Midbrain (tissue), 1 donor: ENCODE measurements around the gene ZNF516.

Experiments used
- DNase-seq: peaks from one replicate; lab custom pipeline; 2025; lab: John Stamatoyannopoulos, UW

Gene ZNF516

GRCh38 chr18:76453932-76454331 is 41.1 kb downstream of the ZNF516 start:
- no peak for DNase-seq

DNA sequence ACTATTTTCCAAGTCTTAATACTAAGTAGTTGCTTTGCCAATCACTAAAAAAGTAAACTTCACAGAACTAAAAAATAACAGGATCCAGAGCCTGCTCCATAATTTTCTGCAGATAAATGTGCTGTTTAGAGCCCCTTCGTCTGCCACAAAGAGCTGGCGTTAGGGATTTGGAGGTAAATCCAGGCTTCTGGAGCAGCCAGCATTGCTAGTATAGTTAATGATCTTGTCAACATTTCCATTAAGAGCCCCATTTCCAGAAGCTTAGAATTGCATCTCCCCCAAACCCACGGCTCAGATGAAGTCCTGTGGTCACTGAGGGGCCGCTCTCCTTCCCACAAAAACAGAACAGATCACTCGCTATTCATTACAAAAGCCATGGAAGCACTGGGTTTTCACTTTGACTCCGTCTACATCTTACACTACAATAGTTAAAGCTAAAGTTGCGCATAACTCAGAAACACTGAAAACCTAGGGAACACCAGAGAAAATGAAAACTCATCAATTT is 41.9 kb downstream of the ZNF516 start:
- no peak for DNase-seq

DNA sequence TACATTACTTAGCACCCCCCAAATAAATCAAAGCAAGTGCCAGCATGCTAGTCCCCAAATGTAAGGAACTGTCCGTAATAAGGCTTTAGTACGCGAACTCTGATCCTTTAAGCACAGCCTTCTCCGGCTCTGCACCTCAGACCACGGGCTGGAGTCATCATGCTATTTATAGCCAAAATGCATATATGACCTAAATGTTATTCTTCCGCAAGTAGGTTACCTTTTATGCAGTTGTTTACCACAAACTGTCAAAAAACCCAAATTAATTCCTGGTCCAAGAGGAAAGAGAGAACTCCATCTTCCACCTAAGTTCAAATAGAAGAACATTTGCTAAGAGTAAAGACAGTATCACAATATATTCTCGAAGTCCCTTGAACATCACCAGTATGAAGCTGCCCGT is 42.7 kb downstream of the ZNF516 start:
- no peak for DNase-seq

- peak; percentile 68 for DNase-seq
These were observed 43.4 kb downstream of the ZNF516 start for GRCh38 chr18:76451396-76452331.

DNA sequence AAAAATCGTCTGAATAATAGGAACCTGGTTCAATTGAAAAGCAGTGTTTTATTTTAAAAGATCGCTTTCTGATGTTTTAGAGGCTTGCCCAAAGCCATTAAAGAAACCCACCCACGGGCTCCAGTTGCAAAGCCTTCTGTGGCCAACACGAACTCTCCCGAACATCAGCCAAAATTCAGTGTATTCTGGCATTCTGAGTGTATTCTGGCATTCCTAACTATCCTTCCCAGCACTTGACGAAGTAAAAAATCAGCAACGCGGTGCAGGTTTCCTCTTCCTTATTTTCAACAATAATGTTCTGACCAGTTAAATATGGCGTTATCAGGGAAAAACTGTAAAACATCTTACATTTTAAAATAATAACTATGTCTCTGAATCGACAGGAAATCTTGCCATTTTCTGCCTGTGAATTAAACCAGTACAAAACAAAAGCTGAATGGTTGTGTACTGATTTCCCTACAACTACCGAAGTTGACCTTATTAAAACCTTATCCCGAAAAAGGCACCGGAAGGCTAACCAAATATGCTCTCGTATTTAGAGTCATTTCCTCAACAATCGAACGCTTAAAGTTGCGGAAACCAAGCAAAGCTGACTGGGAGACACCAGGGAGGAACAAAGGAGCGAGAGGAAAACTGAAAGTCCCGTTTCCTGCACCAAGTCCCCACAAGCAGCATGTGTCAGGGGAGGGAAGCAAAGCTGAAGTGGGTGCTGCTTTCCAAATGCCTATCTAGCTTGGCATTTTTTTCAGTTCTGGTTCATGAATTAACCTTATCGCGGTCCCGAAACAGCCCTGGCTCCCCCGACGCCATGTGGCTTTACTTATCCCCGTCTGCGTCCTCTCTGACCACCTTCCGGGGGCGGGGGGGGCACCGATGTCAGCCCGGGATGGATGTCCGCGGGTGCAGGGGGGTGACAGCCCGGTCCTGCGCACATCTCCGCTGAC is 44.3 kb downstream of the ZNF516 start:
- peak; percentile 32 for DNase-seq

DNA sequence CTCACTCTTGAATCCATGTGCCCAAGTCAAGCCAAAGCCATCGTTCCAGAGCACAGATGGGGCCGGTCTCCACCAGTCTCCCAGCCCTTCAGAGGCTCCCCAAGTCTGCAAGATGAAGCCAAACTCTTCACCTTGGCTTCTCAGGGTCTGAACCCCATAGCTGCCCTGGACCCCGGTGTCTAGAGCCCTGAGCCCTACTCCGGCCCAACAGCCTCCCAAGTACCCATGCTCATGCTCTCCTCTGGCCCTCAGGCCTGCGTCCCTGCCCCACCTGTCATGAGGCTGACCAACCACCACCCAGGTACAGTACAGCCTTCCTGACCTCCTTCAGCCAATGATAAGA is 46.0 kb downstream of the ZNF516 start:
- no peak for DNase-seq

DNA sequence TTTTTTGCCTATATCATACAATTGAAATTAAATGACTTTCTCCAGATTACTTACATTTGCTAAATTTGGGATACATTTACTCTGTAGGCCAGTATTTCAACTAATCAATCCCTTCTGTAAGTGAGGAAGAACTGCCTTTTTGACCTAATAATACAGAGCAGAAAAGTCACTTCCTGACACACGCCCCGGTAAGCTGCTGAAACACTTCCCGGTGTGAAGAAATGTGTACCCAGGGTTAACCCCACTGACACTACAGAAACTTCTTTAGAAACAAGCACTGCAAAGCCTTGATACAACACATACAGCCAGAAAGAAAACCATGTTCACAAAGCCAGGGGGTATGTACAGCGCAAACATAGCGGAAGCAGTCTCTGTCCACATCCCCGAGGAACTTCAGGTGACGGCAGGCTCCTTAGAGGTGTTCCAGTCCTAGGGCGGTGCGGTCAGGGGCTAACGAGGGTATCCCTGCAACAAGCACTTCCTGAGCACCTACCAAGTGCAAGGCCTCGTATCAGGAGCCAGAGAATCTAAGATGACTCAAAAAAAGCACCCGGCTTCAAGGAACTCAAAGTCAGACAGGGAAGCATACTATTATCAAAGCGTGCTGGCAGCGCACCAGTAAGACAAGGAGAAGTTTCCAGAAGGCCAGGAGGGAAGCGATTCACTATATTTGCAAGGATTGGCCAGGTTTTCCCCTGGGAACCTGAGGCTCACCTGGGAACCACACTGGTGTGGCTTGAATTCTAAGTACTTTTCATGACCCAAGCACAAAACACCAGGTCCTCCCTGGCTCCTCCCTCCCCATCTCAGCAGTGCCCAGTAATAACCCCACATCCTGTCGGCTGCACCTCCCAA is 46.6 kb downstream of the ZNF516 start:
- no peak for DNase-seq

- DNase-seq = no peak
These were observed 47.7 kb downstream of the ZNF516 start for GRCh38 chr18:76447258-76447890.

DNA sequence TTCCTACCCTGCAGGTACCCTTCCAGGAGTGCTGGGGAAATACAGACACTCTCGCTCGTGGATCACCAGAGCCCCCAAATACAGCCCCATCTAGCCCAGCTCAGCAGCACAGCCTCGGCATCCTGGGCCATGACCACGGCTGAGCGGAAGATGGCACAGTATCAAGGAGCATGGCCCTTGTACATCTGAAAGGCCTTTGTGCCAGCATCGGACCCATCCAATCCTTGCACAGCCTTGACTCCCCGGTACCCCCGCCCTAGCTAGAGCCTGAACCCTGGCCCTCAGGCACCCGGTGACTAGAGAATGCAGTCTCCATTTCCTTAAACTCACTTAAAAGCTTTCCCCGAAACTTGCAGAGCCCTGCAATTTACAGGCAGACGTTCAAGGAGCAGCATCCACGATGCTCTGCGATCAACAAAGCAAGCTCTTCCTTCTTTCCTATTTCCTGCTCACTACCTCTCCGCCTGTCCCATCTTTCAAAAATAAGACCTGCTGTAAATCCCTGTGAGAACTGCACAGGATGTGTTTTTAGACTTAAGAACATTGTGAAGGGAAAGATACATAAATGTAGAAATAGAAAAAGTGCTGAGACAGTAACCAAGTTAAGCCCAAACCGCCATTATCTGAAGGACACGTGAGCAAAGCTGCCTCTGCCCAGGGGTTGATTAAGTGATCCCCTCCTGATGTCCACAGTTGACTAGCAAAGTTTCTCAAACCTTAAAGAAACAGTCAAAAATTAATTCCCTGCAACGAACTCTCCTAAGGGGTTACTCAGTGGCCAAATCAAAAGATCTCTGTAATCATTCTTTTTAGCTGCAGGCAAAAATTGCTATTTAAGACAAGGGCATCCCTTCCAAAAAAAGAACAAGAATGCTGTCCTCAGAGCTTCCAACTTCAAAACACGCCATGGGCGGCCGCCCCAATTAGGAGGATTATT is 48.5 kb downstream of the ZNF516 start:
- DNase-seq = no peak

GRCh38 chr18:76445741-76446232 is 49.3 kb downstream of the ZNF516 start:
- no peak for DNase-seq

GRCh38 chr18:76445275-76445674 is 49.8 kb downstream of the ZNF516 start:
- DNase-seq = no peak

DNA sequence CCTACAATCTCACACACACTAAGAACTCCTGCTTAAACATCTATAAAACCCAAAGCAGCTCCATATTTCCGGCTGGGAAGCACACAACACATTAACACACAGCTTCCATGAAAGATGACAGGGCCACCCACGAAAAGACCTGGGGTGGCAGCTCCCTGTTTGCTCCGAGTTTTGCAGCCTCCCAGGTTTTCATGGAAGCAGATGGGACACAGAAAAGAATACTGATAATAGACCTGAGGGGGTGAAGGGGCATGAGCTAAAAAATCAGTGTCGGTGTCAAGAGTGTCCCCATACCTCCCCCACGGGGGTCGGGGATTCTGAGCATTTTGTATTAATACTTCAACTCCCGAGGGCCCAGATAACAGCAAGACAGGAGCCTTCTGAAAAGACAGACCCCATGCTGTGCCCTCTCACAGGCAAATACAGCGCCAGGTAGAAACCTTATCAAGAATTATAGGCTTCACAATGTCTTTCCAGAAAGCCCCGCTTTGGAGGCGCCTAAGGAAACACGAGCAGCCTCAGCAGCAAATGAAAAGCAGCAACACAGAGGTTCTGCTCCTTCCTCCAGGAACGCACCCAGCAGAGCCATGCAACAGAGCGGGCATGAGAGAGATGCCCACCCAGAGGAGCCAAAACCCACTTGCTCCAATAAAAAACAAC is 50.5 kb downstream of the ZNF516 start:
- no peak for DNase-seq

GRCh38 chr18:76443519-76444445 is 51.3 kb downstream of the ZNF516 start:
- DNase-seq = no peak

GRCh38 chr18:76442413-76443171 is 52.5 kb downstream of the ZNF516 start:
- DNase-seq = no peak

DNA sequence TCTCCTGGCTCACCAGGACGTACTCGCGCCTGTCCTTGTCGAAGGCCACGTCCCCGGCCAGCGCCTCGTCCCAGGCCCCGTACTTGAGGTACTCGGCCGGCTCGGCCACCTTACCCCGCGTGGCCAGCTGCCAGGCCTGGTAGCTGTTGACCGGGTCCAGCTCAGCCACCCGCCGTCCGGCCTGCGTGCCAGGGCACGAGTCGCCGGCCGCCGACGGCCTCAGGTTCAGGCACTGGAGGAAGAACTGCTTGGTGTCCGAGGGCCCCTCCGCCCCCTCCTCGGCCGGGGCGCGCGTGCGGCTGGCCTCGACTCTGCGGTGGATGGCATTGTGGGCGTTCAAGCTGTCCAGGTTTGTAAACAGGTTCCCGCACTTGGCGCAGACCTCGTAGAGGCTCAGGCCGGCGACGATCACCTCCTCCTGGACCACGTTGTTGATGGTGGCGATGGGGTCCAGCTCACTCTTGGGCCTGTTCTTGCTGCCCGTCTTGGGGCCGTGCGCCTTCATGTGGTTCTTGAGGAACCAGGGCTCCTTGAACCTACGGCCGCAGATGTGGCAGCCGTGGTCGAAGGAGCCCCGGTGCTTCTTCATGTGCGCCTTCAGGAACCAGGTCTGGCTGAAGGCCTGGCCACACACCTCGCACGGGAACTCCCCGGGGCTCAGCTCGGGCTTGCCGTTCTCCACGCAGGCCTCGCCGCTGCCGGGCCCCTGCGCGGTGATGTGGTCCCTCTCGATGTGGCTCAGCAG is 53.2 kb downstream of the ZNF516 start:
- no peak for DNase-seq

DNA sequence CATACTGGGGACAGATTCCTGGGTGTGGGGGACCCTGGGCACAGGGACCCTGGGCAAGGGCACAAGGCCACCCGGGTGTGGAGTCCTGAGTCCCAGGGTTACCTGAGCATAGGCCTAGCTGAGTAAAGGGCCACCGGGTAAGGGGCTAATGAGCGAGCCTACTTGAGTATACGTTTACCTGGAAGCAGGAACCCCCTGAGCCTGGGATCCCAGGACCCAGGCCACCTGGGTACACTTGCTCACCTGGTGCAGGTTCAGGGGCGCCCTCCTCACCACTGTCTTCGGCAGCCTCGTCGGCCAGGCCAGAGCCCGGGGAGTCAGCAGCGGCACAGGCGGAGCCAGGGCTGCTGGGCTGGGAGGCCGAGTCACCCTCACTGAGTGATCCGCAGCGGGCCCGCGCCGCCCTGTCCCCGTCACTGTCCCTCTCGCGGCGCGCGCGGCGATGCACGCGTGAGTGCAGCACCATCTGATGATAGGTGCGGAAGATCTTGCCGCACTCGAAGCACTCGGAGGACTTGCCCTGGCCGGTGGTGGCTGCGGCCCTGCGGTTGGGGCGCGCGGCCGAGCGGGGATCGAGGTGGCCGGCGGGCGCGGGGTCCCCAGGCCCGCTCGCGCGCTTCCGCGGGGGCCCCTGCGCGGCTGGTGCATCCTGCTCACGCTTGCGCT is 53.9 kb downstream of the ZNF516 start:
- DNase-seq = no peak
